Esophagus muscularis mucosa (tissue), 4 donors: ENCODE data around the gene SNX3.

Experiments used
- CTCF ChIP-seq, 3 experiments: fragments of 200-600 bp in 2 of 3; fragments of 450-650 bp in 1 of 3; sonication (generic) in 2 of 3; IDR thresholded peaks; one replicate each; pipeline ENCODE4 v1.5.1; 2017 to 2019; ENCODE audit warnings: antibody characterized with exemption in 3 of 3, mild to moderate bottlenecking in 2 of 3, moderate library complexity in 1 of 3
- EP300 ChIP-seq: sonication (generic); formaldehyde crosslinking; IDR thresholded peaks from one replicate; pipeline ENCODE4 v1.6.1; 2017; ENCODE audit warnings: antibody characterized with exemption
- POLR2A ChIP-seq: fragments of 450-650 bp; IDR thresholded peaks from one replicate; pipeline ENCODE4 v1.6.1; 2017; ENCODE audit warnings: antibody characterized with exemption, moderate library complexity, mild to moderate bottlenecking, low read depth
- POLR2AphosphoS5 ChIP-seq, 2 donors: sonication (generic); formaldehyde crosslinking; IDR thresholded peaks; one replicate each; pipeline ENCODE4 v1.6.1; 2017; ENCODE audit warnings: antibody characterized with exemption in 2 of 2

- TF ChIP-seq CTCF (IDR thresholded peaks at IDR 0.05): no peak
- no peak for TF ChIP-seq EP300
- no peak for TF ChIP-seq POLR2A
- TF ChIP-seq POLR2AphosphoS5 (IDR thresholded peaks at IDR 0.05): no peak
These were observed 12.8 kb downstream of the SNX3 start for GRCh38 chr6:108247965-108248536.
